Endodermal cell (in vitro differentiated cells): ENCODE results near the gene ZCWPW1. TPM values are rescaled to one million over a fixed set of nuclear protein-coding genes. Genes with fewer than 3 reads are reported as not detected.
"Not testable (repeated sequence)": the region's sequence is repeated elsewhere in the genome, so short reads cannot be mapped to it uniquely, and the experiment has no call there.

Source experiments
- DNase-seq: peaks from one replicate; pipeline ENCODE4 v3.0.0-alpha.2; 2017
- H3K27ac ChIP-seq: 2 replicates; pipeline ENCODE4 v1.5.1; 2013; ENCODE audit warnings: mild to moderate bottlenecking, low read depth, low read length, moderate library complexity
- H3K27me3 ChIP-seq: 2 replicates; pipeline ENCODE4 v1.6.1; 2013; ENCODE audit warnings: mild to moderate bottlenecking, low read length, moderate library complexity; ENCODE audit not compliant: insufficient read depth, control insufficient read depth, poor library complexity, severe bottlenecking
- H3K36me3 ChIP-seq: 2 replicates; pipeline ENCODE4 v1.7.0; 2013; ENCODE audit warnings: mild to moderate bottlenecking, low read length, moderate library complexity; ENCODE audit not compliant: control insufficient read depth, insufficient read depth
- H3K4me1 ChIP-seq: one replicate; pipeline ENCODE4 v1.7.0; 2013; ENCODE audit warnings: low read length; ENCODE audit not compliant: control insufficient read depth, insufficient read depth
- H3K4me3 ChIP-seq: 2 replicates; pipeline ENCODE4 v1.5.1; 2013; ENCODE audit warnings: mild to moderate bottlenecking, low read length, moderate library complexity
- H3K9ac ChIP-seq: 2 replicates; pipeline ENCODE4 v1.6.1; 2013; ENCODE audit warnings: mild to moderate bottlenecking, low read length, moderate library complexity; ENCODE audit not compliant: poor library complexity, severe bottlenecking; ENCODE audit errors: extremely low read depth
- H3K9me3 ChIP-seq: 2 replicates; pipeline ENCODE4 v1.6.1; 2013; ENCODE audit warnings: mild to moderate bottlenecking, low read length, moderate library complexity; ENCODE audit not compliant: control insufficient read depth
- H3K27ac Mint-ChIP-seq: 2 replicates; pipeline ENCODE4 v1.8.0; 2020; ENCODE audit warnings: mixed read lengths
- H3K27me3 Mint-ChIP-seq: 2 replicates; pipeline ENCODE4 v1.8.0; 2021; ENCODE audit warnings: mild to moderate bottlenecking, mixed read lengths; ENCODE audit not compliant: insufficient read depth
- H3K36me3 Mint-ChIP-seq: 2 replicates; pipeline ENCODE4 v1.8.0; 2020; ENCODE audit warnings: low read depth, mixed read lengths
- H3K4me1 Mint-ChIP-seq: 2 replicates; pipeline ENCODE4 v1.8.0; 2020; ENCODE audit warnings: mixed read lengths
- H3K4me3 Mint-ChIP-seq: 2 replicates; pipeline ENCODE4 v1.8.0; 2020; ENCODE audit warnings: mild to moderate bottlenecking, moderate library complexity, mixed read lengths
- H3K9me3 Mint-ChIP-seq: 2 replicates; pipeline ENCODE4 v1.8.0; 2020; ENCODE audit warnings: mild to moderate bottlenecking, mixed read lengths
- CTCF ChIP-seq: fragments of 200-600 bp; sonication (generic); conservative IDR thresholded peaks from 2 replicates; pipeline ENCODE4 v1.5.0; 2021; ENCODE audit warnings: antibody characterized with exemption, mild to moderate bottlenecking
- WGBS, 2 experiments: methylation state at CpG; one replicate each; pipeline versions ENCODE4 v1.1.5 to v1.1.7; 2013; ENCODE audit warnings: missing lambda C conversion rate in 2 of 2, mixed read lengths in 1 of 2; ENCODE audit not compliant: insufficient coverage in 1 of 2, insufficient read length in 1 of 2; 5-methylcytosine and 5-hydroxymethylcytosine counted together
- total RNA-seq, 2 donors: library from RNA; stranded (reverse); fragmentation: NEBNext Ultra II Directional in 1 of 2; extraction: Animal tissue kit (Norgen Biotek cat#: 25700) in 1 of 2; gene quantifications; 2 replicates in 1 of 2; 3 replicates in 1 of 2; pipeline ENCODE4 v1.2.1, GENCODE V29; 2021

The ZCWPW1 gene
- total RNA-seq, 2 donors from 2014 or later, result 1.9 to 2.3 TPM

GRCh38 chr7:100367676-100368613, 60.6 kb downstream of the ZCWPW1 start:
- H3K9me3 ChIP-seq, result no peaks in the 10 kb centered on the region
- Mint-ChIP-seq H3K27me3 (no peaks in the 10 kb centered on the region), H3K4me1 (peaks cover 5% of the 10 kb centered on the region), H3K4me3 (no peak overlapping the region), H3K9me3 (no peaks in the 10 kb centered on the region), H3K36me3 (peaks cover 37% of the 10 kb centered on the region), H3K27ac (no peak overlapping the region)
- TF ChIP-seq CTCF, result no peak
- no peak overlapping the region for H3K9ac ChIP-seq
- H3K27me3 ChIP-seq, result no peaks in the 10 kb centered on the region
- 93% methylated on average over 10 to 12 of the region's 12 CpGs for WGBS, 2 experiments
- peaks cover 25% of the 10 kb centered on the region for H3K36me3 ChIP-seq
- no peak for DNase-seq
- H3K4me1 ChIP-seq, result no peaks in the 10 kb centered on the region
- H3K4me3 ChIP-seq, result no peak overlapping the region
- H3K27ac ChIP-seq, result no peak overlapping the region

GRCh38 chr7:100367251-100367620, 61.3 kb downstream of the ZCWPW1 start:
- no peak overlapping the region for H3K4me3 ChIP-seq
- H3K4me1 ChIP-seq, result no peaks in the 10 kb centered on the region
- no peaks in the 10 kb centered on the region for H3K9me3 ChIP-seq
- no peaks in the 10 kb centered on the region for H3K9me3 Mint-ChIP-seq
- WGBS, 2 experiments, result 92 to 95% methylated on average over 6 to 8 of the region's 8 CpGs
- H3K4me3 Mint-ChIP-seq, result no peak overlapping the region
- no peak overlapping the region for H3K27ac ChIP-seq
- DNase-seq, result no peak
- H3K27me3 ChIP-seq, result no peaks in the 10 kb centered on the region
- peaks cover 32% of the 10 kb centered on the region for H3K36me3 ChIP-seq
- H3K27ac Mint-ChIP-seq, result no peak overlapping the region
- H3K4me1 Mint-ChIP-seq, result peaks cover 5% of the 10 kb centered on the region
- H3K9ac ChIP-seq, result no peak overlapping the region
- H3K36me3 Mint-ChIP-seq, result peaks cover 44% of the 10 kb centered on the region
- no peaks in the 10 kb centered on the region for H3K27me3 Mint-ChIP-seq
- no peak for TF ChIP-seq CTCF

GRCh38 chr7:100366411-100367250, 61.9 kb downstream of the ZCWPW1 start:
- Mint-ChIP-seq H3K27ac (peak overlapping the region; percentile 68), H3K27me3 (no peaks in the 10 kb centered on the region), H3K36me3 (peaks cover 50% of the 10 kb centered on the region), H3K9me3 (no peaks in the 10 kb centered on the region), H3K4me3 (no peak overlapping the region), H3K4me1 (peaks cover 5% of the 10 kb centered on the region)
- no peak overlapping the region for H3K4me3 ChIP-seq
- no peaks in the 10 kb centered on the region for H3K4me1 ChIP-seq
- no peaks in the 10 kb centered on the region for H3K27me3 ChIP-seq
- TF ChIP-seq CTCF, result no peak
- WGBS, 2 experiments, result 94 to 96% methylated on average over 12 to 16 of the region's 16 CpGs
- H3K9ac ChIP-seq, result no peak overlapping the region
- no peak overlapping the region for H3K27ac ChIP-seq
- no peaks in the 10 kb centered on the region for H3K9me3 ChIP-seq
- H3K36me3 ChIP-seq, result peaks cover 38% of the 10 kb centered on the region
- no peak for DNase-seq

GRCh38 chr7:100365998-100366367, 62.5 kb downstream of the ZCWPW1 start:
- Mint-ChIP-seq H3K36me3 (peaks cover 54% of the 10 kb centered on the region), H3K27ac (peak overlapping the region; percentile 68)
- not testable (repeated sequence) for H3K9ac ChIP-seq, H3K4me1 Mint-ChIP-seq, H3K9me3 Mint-ChIP-seq, H3K9me3 ChIP-seq, H3K27ac ChIP-seq, H3K4me1 ChIP-seq, H3K4me3 Mint-ChIP-seq, H3K27me3 ChIP-seq, DNase-seq, H3K27me3 Mint-ChIP-seq, H3K4me3 ChIP-seq
- WGBS, 2 experiments, result 97 to 98% methylated on average over 5 to 7 of the region's 7 CpGs
- peaks cover 45% of the 10 kb centered on the region for H3K36me3 ChIP-seq
